ENCODE results near the gene NFRKB.

NFRKB gene

GRCh38 chr11:129895126-129896041 lies at the start of gene NFRKB:
Gene NFRKB (minus strand): TSS chr11:129895578. CDS start chr11:129892849, 2,729 bp downstream.
- peak; percentile 100 for DNase-seq (ENCODE audit: low spot score)

GRCh38 chr11:129944696-129945095 lies 49.3 kb upstream of the NFRKB start:
- DNase-seq (ENCODE audit: low spot score) = no peak

DNA sequence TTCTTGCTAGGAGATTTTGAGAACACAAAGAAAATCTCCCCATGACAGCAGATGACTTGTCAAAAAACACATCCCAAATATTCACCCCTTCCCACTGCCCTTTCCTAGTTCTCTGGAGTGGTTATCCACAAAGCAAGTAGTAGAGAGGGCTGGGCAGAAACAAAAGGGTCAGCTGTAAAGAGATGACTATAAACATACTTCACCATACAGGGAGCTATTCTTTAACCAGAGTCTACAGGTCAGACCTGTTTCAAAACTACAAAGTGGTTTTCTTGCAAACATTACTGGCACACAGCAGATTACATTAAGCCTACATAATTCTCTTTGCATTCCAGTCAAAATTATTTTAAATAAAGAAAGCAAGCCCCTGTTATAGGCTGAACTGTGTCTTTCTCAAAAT lies 47.7 kb upstream of the NFRKB start:
- DNase-seq (ENCODE audit: low spot score) = no peak

- DNase-seq (ENCODE audit: low spot score) = no peak
These were observed 44.1 kb upstream of the NFRKB start for GRCh38 chr11:129939510-129939909.

DNA sequence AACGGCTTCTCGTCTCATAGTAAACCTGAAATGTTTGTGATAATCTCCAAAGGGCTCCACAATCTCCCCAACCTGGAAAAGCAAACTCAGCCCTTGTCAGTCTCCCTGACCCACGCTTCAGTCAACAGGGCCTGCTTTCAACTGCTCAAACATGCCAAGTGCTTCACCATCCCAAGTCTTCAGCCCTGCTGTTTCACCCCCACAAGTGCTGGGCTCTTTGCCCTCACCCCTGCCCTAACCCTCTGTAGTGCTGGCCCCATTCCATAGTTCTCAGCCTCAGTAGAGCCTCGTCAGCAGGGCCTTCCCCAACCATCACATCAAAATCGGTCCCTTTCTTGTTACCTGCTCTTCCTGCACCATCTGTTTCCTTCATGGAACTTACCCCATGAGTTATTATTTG lies 43.4 kb upstream of the NFRKB start:
- no peak for DNase-seq (ENCODE audit: low spot score)

DNA sequence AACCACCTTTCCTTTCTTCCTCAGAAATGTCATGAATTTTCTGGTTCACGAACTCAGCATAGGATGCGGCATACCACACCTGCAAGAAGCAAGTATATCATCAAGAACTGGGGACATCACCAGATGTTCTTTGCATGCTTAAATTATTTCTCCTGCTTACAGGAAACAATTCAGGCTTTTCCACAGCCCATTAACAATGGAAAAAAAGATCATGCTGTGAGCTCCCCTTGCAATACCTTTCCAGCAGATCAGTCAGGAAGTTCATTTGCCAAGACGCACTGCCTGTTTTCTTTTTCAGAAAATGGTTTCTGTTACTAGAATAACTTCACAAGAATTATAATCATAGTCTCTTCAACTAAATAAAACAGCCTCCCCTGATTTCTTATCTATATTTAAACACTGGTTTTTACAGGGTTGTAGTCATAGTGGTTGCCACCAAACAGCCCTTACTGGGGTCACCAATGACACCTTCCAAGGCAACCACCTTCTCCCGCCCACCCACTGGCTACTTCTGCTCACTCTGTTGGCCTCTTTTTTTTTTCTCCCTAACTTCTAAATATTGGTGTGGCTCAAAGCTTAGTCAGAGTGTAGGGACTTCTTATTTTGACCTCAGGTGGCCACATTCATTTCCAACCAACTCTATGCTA lies 42.3 kb upstream of the NFRKB start:
- DNase-seq (ENCODE audit: low spot score) = no peak

- DNase-seq (ENCODE audit: low spot score) = no peak
These were observed 40.3 kb upstream of the NFRKB start for GRCh38 chr11:129935723-129936122.

- no peak for DNase-seq (ENCODE audit: low spot score)
These were observed 38.5 kb upstream of the NFRKB start for GRCh38 chr11:129933891-129934290.

DNA sequence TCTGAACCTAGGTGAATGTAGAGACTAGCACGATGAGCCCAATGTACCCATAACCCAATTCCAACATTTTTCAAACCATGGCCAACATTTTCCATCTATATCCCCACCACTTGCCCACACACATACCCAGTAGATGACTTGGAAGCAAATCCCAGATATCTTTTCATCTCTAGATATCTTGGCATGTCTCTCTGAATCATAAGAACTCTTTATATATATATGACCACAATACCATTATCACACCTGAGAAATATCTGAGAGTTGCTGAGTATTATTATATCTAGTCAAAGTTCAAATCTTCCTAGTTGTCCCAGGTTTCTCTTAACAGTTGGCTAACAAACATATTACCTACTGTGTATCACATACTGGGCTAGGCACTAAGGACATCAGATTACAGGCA lies 37.9 kb upstream of the NFRKB start:
- no peak for DNase-seq (ENCODE audit: low spot score)

GRCh38 chr11:129932381-129933067 lies 37.1 kb upstream of the NFRKB start:
- no peak for DNase-seq (ENCODE audit: low spot score)

GRCh38 chr11:129930743-129931142 lies 35.4 kb upstream of the NFRKB start:
- no peak for DNase-seq (ENCODE audit: low spot score)

DNA sequence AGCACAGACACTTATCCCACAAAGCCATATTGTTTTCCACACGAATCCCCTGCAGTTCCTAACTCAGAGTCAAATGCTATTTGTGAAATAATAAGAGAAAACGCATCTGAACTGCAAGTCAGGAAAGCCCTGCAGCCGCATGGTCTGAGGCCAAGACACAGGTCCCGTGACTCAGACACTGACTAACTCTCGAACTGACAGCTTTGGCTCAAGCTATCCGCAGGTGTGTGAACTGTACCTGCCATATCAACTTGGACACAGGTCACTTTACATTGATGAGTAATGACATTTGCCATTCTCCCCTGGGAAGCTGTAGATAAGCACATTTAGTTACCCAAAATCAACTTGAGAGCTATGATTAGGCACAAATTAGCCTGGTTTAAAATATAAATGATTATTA lies 34.9 kb upstream of the NFRKB start:
- DNase-seq (ENCODE audit: low spot score) = no peak

DNA sequence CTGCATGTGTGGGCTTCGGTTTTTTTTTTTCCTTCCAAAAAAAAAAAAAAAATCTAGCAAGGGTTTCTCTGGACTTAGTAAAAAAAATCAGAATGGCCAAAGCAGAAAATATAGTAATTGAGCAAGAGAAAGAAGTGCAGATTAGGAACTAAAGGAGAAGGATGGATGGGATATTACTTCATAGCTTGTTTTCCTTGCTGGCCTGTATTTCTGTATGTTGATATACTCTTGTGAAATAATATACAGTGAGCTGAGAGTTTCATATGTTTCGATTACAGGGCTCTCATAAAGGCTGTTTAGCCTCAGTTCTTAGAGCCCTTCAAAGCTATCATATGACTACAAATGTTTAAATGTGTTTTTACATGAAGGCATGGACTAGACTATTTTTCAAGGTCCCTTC lies 34.3 kb upstream of the NFRKB start:
- DNase-seq (ENCODE audit: low spot score) = no peak

GRCh38 chr11:129928923-129929692 lies 33.7 kb upstream of the NFRKB start:
- no peak for DNase-seq (ENCODE audit: low spot score)

DNA sequence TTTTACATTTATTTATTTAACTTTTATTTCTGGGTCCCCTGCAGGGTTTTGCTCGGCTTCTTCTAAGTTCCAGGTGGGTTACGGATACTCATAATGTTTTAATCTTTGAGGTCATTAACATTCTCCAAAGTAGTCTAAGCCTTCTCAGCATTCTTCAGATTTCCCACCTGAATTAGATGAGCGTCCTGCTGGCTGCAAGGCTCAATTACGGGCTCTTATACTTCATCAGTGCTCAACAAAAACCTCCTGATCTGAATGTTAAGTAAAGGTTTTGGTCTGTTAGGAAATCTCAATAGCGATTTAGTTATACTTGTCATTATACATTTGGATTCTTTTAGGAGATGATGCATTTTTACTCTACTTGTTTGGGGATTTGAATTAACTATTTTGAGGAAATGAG lies 27.3 kb upstream of the NFRKB start:
- DNase-seq (ENCODE audit: low spot score) = no peak

GRCh38 chr11:129918361-129918760 lies 23.0 kb upstream of the NFRKB start:
- DNase-seq (ENCODE audit: low spot score) = no peak

DNA sequence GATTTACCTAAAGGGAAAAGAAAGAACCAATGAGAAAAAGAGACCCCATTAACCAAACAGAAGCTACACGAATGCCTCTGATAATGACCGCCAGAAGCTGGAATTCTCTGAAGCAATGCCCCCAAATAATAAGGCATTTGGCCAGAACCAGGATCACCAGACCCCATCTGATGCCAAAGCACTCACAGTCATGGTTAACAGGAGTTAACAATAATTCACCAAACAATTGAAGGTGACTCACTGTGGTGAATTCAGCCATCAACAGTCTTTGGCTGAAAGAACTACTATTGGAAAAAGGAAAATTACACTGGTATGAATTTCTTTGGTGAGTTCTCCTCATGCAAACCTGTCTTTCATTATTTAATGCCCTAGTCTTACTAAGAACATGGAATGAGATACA lies 21.9 kb upstream of the NFRKB start:
- DNase-seq (ENCODE audit: low spot score) = peak; percentile 28

DNA sequence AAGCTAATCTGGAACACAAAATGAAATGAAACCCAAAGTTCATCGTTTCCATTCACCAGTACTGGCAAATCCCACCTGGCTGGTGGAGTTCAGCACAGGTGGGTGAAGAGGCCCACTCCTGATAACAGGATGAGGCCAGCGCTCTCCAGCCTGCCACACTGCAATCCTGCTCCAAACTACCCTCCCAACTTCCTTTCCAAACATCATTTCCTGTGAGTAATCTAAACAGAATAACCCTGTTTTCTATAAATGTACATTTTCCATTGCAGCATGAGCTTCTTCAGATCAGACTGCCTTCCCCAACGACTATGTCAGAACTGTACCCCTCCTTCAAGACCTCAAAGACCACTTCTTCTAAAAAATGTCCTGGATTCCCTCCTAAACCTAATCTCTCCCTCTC lies 15.9 kb upstream of the NFRKB start:
- no peak for DNase-seq (ENCODE audit: low spot score)

GRCh38 chr11:129910360-129910759 lies 15.0 kb upstream of the NFRKB start:
- no peak for DNase-seq (ENCODE audit: low spot score)

GRCh38 chr11:129905402-129905801 lies 10.0 kb upstream of the NFRKB start:
- no peak for DNase-seq (ENCODE audit: low spot score)

DNA sequence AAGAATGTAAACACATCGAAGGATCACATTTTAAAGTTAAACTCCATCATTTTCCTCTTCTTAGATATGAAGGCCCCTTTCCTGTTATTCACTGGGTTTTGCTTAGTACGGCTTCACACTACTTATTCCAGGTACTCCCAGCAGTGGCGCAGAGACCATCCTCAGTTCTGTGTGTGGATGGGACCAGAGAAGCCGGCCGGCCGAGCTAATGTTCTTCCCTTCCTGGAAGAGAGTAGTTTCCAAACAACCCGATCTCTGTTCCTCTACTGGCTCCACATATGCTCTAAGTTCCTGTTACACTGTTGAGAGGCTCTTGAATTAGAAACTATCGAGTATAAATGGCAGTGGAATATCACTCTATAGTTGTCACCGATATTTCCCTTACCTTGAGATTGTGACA lies 684 bp upstream of the NFRKB start:
- DNase-seq (ENCODE audit: low spot score) = peak; percentile 19
